ENCODE data around the gene CDK5RAP2.

DNA sequence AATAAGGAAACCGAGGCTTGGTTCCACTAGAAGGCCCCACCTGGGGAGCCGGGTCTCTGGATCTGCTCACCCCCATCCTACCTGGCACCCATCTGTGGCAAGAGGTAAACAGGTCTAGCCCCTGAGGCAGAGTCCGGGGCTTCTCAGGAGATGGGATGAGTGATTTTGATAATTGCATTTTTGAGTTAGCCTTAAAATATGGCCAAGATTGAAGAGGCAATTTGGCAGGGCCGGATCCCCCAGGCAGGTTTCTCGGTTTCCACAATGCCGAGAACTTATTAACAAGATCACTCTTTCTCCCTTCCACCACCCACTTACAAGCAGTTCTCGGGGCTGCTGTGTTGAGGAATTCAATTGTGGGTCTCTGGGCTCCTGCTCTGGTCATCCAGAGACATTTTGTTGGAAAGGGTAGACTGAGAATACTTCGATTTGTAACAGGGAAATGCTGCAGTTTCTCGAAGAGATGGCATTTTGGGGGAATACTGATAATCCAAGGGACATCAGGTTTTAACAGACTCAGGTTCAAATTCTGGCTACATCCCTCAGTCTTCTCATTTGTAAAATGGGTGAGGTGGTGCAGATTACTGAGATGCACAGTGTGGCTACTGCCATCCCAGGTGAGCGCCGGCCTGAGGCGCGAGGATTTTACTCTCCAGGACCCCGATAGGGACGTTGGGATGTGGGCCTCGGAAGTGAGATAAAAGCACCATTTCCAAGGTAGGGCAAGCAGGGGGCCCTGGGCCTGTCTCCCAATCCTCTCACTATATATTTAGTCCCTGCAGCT, 194.2 kb downstream of the CDK5RAP2 start:
- TF ChIP-seq, protein P1, sequence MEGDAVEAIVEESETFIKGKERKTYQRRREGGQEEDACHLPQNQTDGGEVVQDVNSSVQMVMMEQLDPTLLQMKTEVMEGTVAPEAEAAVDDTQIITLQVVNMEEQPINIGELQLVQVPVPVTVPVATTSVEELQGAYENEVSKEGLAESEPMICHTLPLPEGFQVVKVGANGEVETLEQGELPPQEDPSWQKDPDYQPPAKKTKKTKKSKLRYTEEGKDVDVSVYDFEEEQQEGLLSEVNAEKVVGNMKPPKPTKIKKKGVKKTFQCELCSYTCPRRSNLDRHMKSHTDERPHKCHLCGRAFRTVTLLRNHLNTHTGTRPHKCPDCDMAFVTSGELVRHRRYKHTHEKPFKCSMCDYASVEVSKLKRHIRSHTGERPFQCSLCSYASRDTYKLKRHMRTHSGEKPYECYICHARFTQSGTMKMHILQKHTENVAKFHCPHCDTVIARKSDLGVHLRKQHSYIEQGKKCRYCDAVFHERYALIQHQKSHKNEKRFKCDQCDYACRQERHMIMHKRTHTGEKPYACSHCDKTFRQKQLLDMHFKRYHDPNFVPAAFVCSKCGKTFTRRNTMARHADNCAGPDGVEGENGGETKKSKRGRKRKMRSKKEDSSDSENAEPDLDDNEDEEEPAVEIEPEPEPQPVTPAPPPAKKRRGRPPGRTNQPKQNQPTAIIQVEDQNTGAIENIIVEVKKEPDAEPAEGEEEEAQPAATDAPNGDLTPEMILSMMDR (conservative IDR thresholded peaks at IDR 0.05 in 1 of 2, IDR thresholded peaks at IDR 0.05 in 1 of 2; ENCODE audit: extremely low read depth in 1 of 2, insufficient read depth in 1 of 2, low read depth in 1 of 2, low read length in 2 of 2): no peak
- TF ChIP-seq EZH2 (IDR thresholded peaks at IDR 0.05; ENCODE audit: borderline replicate concordance, low read length): no peak
